H1 (cell line): ENCODE measurements around the gene ZC3H7B. TPM values are rescaled to one million over a fixed set of nuclear protein-coding genes. Genes with fewer than 3 reads are reported as not detected.

ENCODE experiments used
- CTCF ChIA-PET: fragments of 300-600 bp; sonication (Branson Sonifier 250); formaldehyde crosslinking; loops from one replicate; lab custom pipeline; 2021; ENCODE audit not compliant: partially characterized antibody; lab: Charles Lee
- POLR2A ChIA-PET: fragments of 300-600 bp; sonication (Branson Sonifier 250); formaldehyde crosslinking; loops from one replicate; lab custom pipeline; 2021; ENCODE audit warnings: inconsistent platforms; ENCODE audit not compliant: partially characterized antibody; lab: Charles Lee
- DNase-seq, 2 experiments: peaks; one replicate each; pipeline versions ENCODE4 v3.0.0 to v3.0.0-alpha.2; 2010 to 2022; ENCODE audit warnings: low spot score in 2 of 2, low read depth in 1 of 2, mixed read lengths in 1 of 2
- FAIRE-seq: peaks from 2 replicates; lab custom pipeline; 2011; peaks lifted over from hg19 to GRCh38; lab: Jason Lieb, UNC
- H2AFZ ChIP-seq: 2 replicates; pipeline ENCODE4 v1.8.1; 2012; ENCODE audit warnings: low read length, inconsistent platforms
- H2AK5ac ChIP-seq: 2 replicates; pipeline ENCODE4 v1.6.1; 2013; ENCODE audit warnings: low read depth, low read length
- H2BK120ac ChIP-seq: replicated peaks from 2 replicates; pipeline ENCODE3; 2013; ENCODE audit warnings: low read depth, low read length, inconsistent platforms
- H2BK12ac ChIP-seq: 2 replicates; pipeline ENCODE4 v1.6.1; 2013; ENCODE audit warnings: low read depth, low read length
- H2BK15ac ChIP-seq: 2 replicates; pipeline ENCODE4 v1.6.1; 2013; ENCODE audit warnings: low read length
- H2BK20ac ChIP-seq: 2 replicates; pipeline ENCODE4 v1.6.1; 2013; ENCODE audit warnings: low read length
- H2BK5ac ChIP-seq: 2 replicates; pipeline ENCODE4 v1.6.1; 2013; ENCODE audit warnings: low read depth, low read length
- H3K14ac ChIP-seq: 2 replicates; pipeline ENCODE4 v1.6.1; 2013; ENCODE audit warnings: inconsistent platforms; ENCODE audit not compliant: insufficient read length
- H3K18ac ChIP-seq: 2 replicates; pipeline ENCODE4 v1.6.1; 2013; ENCODE audit warnings: low read length; ENCODE audit errors: extremely low read depth
- H3K23ac ChIP-seq: 2 replicates; pipeline ENCODE4 v1.6.1; 2013; ENCODE audit warnings: inconsistent platforms; ENCODE audit not compliant: insufficient read length
- H3K23me2 ChIP-seq: 2 replicates; pipeline ENCODE4 v1.6.1; 2013; ENCODE audit warnings: low read depth, low read length
- H3K27ac ChIP-seq: 2 replicates; pipeline ENCODE4 v1.6.1; 2011; ENCODE audit warnings: low read depth, low read length, inconsistent platforms
- H3K27me3 ChIP-seq, 4 experiments: replicated peaks in 1 of 4; 1 replicate in 1 of 4; 2 replicates in 3 of 4; pipeline versions ENCODE4 v1.6.1 to v1.8.1; 2011 to 2013; ENCODE audit warnings: low read length in 3 of 4, mild to moderate bottlenecking in 3 of 4, inconsistent platforms in 2 of 4, mixed read lengths in 2 of 4, moderate library complexity in 1 of 4; ENCODE audit not compliant: control insufficient read depth in 3 of 4, insufficient read depth in 3 of 4; ENCODE audit errors: extremely low read depth in 1 of 4
- H3K36me3 ChIP-seq, 4 experiments: 2 replicates each; pipeline versions ENCODE4 v1.6.1 to v1.8.1; 2011 to 2013; ENCODE audit warnings: mild to moderate bottlenecking in 4 of 4, low read length in 3 of 4, moderate library complexity in 2 of 4, control low read depth in 1 of 4, inconsistent platforms in 1 of 4; ENCODE audit not compliant: insufficient read depth in 4 of 4, control insufficient read depth in 2 of 4
- H3K4ac ChIP-seq: replicated peaks from 2 replicates; pipeline ENCODE3; 2013; ENCODE audit warnings: low read length, low read depth, mixed read lengths, inconsistent platforms; ENCODE audit not compliant: insufficient read length
- H3K4me1 ChIP-seq, 4 experiments: replicated peaks in 1 of 4; 1 replicate in 1 of 4; 2 replicates in 3 of 4; pipeline versions ENCODE4 v1.6.1 to v1.8.1; 2011 to 2013; ENCODE audit warnings: low read length in 3 of 4, inconsistent platforms in 2 of 4, mixed read lengths in 1 of 4; ENCODE audit not compliant: insufficient read depth in 4 of 4, control insufficient read depth in 3 of 4
- H3K4me2 ChIP-seq, 2 experiments: 2 replicates each; pipeline versions ENCODE4 v1.6.1 to v1.8.1; 2011 to 2013; ENCODE audit warnings: low read depth in 2 of 2, low read length in 2 of 2, control low read depth in 1 of 2, inconsistent platforms in 1 of 2, mild to moderate bottlenecking in 1 of 2; ENCODE audit not compliant: insufficient read depth in 1 of 2
- H3K4me3 ChIP-seq, 4 experiments: fragments of 200-600, 300-600 bp in 1 of 4; sonication (generic), shearing (Covaris generic), sonication (Bioruptor Twin) in 1 of 4; 2 replicates each; pipeline versions ENCODE4 v1.5.1 to v1.8.1; 2011 to 2016; ENCODE audit warnings: low read length in 4 of 4, low read depth in 3 of 4, control low read depth in 2 of 4, inconsistent platforms in 2 of 4, mild to moderate bottlenecking in 2 of 4, mixed read lengths in 1 of 4, moderate library complexity in 1 of 4; ENCODE audit not compliant: insufficient read depth in 2 of 4; ENCODE audit errors: extremely low read depth in 1 of 4
- H3K56ac ChIP-seq: replicated peaks from 2 replicates; pipeline ENCODE3; 2013; ENCODE audit warnings: low read depth, mild to moderate bottlenecking, mixed read lengths, low read length, inconsistent platforms; ENCODE audit not compliant: insufficient read length
- H3K79me1 ChIP-seq: 2 replicates; pipeline ENCODE4 v1.6.1; 2013; ENCODE audit warnings: low read depth, low read length, control low read depth
- H3K79me2 ChIP-seq, 2 experiments: 2 replicates each; pipeline versions ENCODE4 v1.6.1 to v1.8.1; 2012 to 2013; ENCODE audit warnings: low read length in 2 of 2, mild to moderate bottlenecking in 2 of 2, inconsistent platforms in 1 of 2; ENCODE audit not compliant: insufficient read depth in 2 of 2, control insufficient read depth in 1 of 2
- H3K9ac ChIP-seq, 4 experiments: replicated peaks in 1 of 4; 1 replicate in 1 of 4; 2 replicates in 3 of 4; pipeline versions ENCODE4 v1.6.1 to v1.8.1; 2011 to 2013; ENCODE audit warnings: low read depth in 3 of 4, low read length in 3 of 4, control low read depth in 2 of 4, mild to moderate bottlenecking in 2 of 4, moderate library complexity in 2 of 4, inconsistent platforms in 1 of 4; ENCODE audit errors: extremely low read depth in 1 of 4
- H3K9me3 ChIP-seq, 2 experiments: 2 replicates each; pipeline versions ENCODE4 v1.6.1 to v1.8.1; 2012 to 2013; ENCODE audit warnings: mild to moderate bottlenecking in 2 of 2, moderate library complexity in 2 of 2, control low read depth in 1 of 2, inconsistent platforms in 1 of 2, low read depth in 1 of 2, low read length in 1 of 2, mixed read lengths in 1 of 2; ENCODE audit not compliant: insufficient read depth in 2 of 2
- H4K20me1 ChIP-seq, 2 experiments: replicated peaks in 1 of 2; 2 replicates each; pipeline versions ENCODE3 to v1.8.1; 2011 to 2013; ENCODE audit warnings: inconsistent platforms in 2 of 2, low read length in 2 of 2, mild to moderate bottlenecking in 1 of 2; ENCODE audit not compliant: insufficient read depth in 2 of 2, control insufficient read depth in 1 of 2
- H4K5ac ChIP-seq: 2 replicates; pipeline ENCODE4 v1.6.1; 2013; ENCODE audit warnings: low read length, low read depth, mixed read lengths, inconsistent platforms; ENCODE audit not compliant: insufficient read length
- H4K8ac ChIP-seq: 2 replicates; pipeline ENCODE4 v1.8.0; 2013; ENCODE audit warnings: mild to moderate bottlenecking, moderate library complexity, low read length, inconsistent platforms; ENCODE audit not compliant: insufficient read depth; ENCODE audit errors: extremely low read depth
- H4K91ac ChIP-seq: replicated peaks from 2 replicates; pipeline ENCODE3; 2013; ENCODE audit warnings: low read length, mixed read lengths, inconsistent platforms; ENCODE audit not compliant: insufficient read length
- CBX5 ChIP-seq: fragments of 300-800, 300-1000 bp; sonication (generic); IDR thresholded peaks from 2 replicates; pipeline ENCODE4 v1.7.1; 2016; ENCODE audit warnings: antibody characterized with exemption, low read length, low read depth
- CEBPB ChIP-seq: IDR thresholded peaks from 2 replicates; pipeline ENCODE4 v1.6.1; 2012; ENCODE audit warnings: low read depth, low read length
- JUND ChIP-seq: IDR thresholded peaks from 2 replicates; pipeline ENCODE4 v1.6.1; 2011; ENCODE audit warnings: mild to moderate bottlenecking, improper control_type of control experiment, low read length
- NRF1 ChIP-seq: IDR thresholded peaks from 2 replicates; pipeline ENCODE4 v1.6.1; 2011; ENCODE audit warnings: mild to moderate bottlenecking, low read depth, low read length, improper control_type of control experiment
- POU5F1 ChIP-seq: IDR thresholded peaks from 2 replicates; pipeline ENCODE4 v1.6.1; 2011; ENCODE audit warnings: low read depth, mild to moderate bottlenecking, low read length, moderate library complexity
- RXRA ChIP-seq: IDR thresholded peaks from 2 replicates; pipeline ENCODE4 v1.6.1; 2011; ENCODE audit warnings: low read depth, mild to moderate bottlenecking, low read length, moderate library complexity; ENCODE audit not compliant: insufficient read depth
- WGBS, 2 experiments: shearing (Covaris generic) in 1 of 2; methylation state at CpG; one replicate each; pipeline versions ENCODE4 v1.1.6 to v1.1.7; 2013 to 2015; ENCODE audit warnings: low lambda C conversion rate in 2 of 2, mixed read lengths in 2 of 2, inconsistent platforms in 1 of 2, low coverage in 1 of 2, missing lambda C conversion rate in 1 of 2; ENCODE audit not compliant: insufficient replicate concordance in 2 of 2, insufficient coverage in 1 of 2, insufficient read length in 1 of 2; ENCODE audit errors: extremely low coverage in 1 of 2, missing lambda C conversion rate in 1 of 2; 5-methylcytosine and 5-hydroxymethylcytosine counted together
- polyA plus RNA-seq, 7 experiments: library from polyadenylated mRNA; depleted of rRNA in 3 of 7; stranded (reverse) in 5 of 7; unstranded in 2 of 7; fragments of >200 nt in 5 of 7; fragments of 200-250 nt in 2 of 7; gene quantifications; 1 replicate in 5 of 7; 2 replicates in 1 of 7; 4 replicates in 1 of 7; pipeline versions ENCODE4 v1.2.1 to v1.2.3, GENCODE V29; 2011 to 2013; ENCODE audit warnings: missing spikeins in 2 of 7, mixed read lengths in 2 of 7
- total RNA-seq: library from RNA; stranded (reverse); fragmentation: NEBNext Ultra II Directional; extraction: Animal tissue kit (Norgen Biotek cat#: 25700); gene quantifications from 2 replicates; pipeline ENCODE4 v1.2.1, GENCODE V29; 2021
- TF ChIP-seq, protein P1 (sequence below), 3 experiments: IDR thresholded peaks; 1 replicate in 2 of 3; 2 replicates in 1 of 3; pipeline versions ENCODE4 v1.5.1 to v1.6.1; 2011; ENCODE audit warnings: low read length in 3 of 3, mild to moderate bottlenecking in 3 of 3, inconsistent platforms in 2 of 3, low read depth in 1 of 3, moderate library complexity in 1 of 3; ENCODE audit not compliant: insufficient read depth in 1 of 3; ENCODE audit errors: control extremely low read depth in 1 of 3
- TF ChIP-seq, protein P2 (sequence below): IDR thresholded peaks from 2 replicates; pipeline ENCODE4 v1.6.1; 2012; ENCODE audit warnings: low read length, inconsistent platforms
- TF ChIP-seq, protein P3 (sequence below): IDR thresholded peaks from 2 replicates; pipeline ENCODE4 v1.6.1; 2012; ENCODE audit warnings: inconsistent platforms

Gene ZC3H7B
- total and polyA plus RNA-seq, 2 of the 8 experiments (the other 6 are each of a cell fraction or from before 2014, with no cell fraction given) = 35.5 to 78.6 TPM

DNA sequence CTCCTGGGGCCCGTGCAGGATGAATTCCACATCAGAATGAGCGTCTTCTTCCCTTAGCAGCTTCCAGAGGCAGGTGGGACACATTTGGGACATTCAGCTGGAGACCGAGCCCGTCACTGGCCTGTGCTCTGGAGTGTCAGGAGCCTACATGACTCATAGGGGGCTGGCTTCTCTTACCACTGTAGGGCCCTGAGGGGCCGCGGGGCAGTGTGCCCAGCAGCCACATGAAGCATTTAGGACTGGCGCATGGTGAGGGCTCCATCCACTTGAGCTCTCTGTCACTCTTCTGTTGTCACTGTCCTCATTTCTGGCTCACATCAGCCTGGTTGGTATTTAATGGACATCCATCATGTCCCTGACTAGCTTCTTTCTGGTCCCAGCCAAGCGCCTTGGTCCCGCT lies 42.4 kb downstream of the ZC3H7B start:
- Histone ChIP-seq H2AFZ (no peak overlapping the region), H3K4me1 (no peaks in the 10 kb centered on the region), H2BK20ac (no peak overlapping the region), H3K14ac (no peak overlapping the region), H3K56ac (no peak overlapping the region), H4K91ac (no peak overlapping the region), H3K9me3 (no peaks in the 10 kb centered on the region), H3K23ac (no peak overlapping the region), H2BK5ac (no peak overlapping the region), H3K9ac (no peak overlapping the region), H3K23me2 (no peaks in the 10 kb centered on the region), H2AK5ac (no peak overlapping the region), H3K4me2 (no peak overlapping the region), H3K4me3 (no peak overlapping the region), H3K27me3 (no peaks in the 10 kb centered on the region; a peak in 1 of 7 replicates), H4K8ac (no peak overlapping the region), H3K27ac (no peak overlapping the region), H3K79me1 (no peaks in the 10 kb centered on the region), H2BK12ac (no peak overlapping the region), H3K36me3 (peaks cover 17 to 47% (median 35%) of the 10 kb centered on the region in 4 experiments), H3K79me2 (no peaks in the 10 kb centered on the region), H4K20me1 (peaks cover 0 to 1% of the 10 kb centered on the region in 2 experiments), H4K5ac (no peak overlapping the region), H3K18ac (no peak overlapping the region), H2BK120ac (no peak overlapping the region), H2BK15ac (no peak overlapping the region), H3K4ac (no peak overlapping the region)
- WGBS, 2 experiments = 97% methylated on average over 8 of the region's 9 CpGs; no CpG with 5 or more reads in 1 of the 2 experiments
- no peak for DNase-seq
- FAIRE-seq = no peak
- CTCF ChIA-PET = interaction anchor here (0.6 to 0.7 kb wide), 2 partner anchors 16 to 575 kb away, joined by 3 read pairs; no protein-coding TSS in a partner anchor
- POLR2A ChIA-PET = interaction anchor here (0.6 to 2.2 kb wide), 10 partner anchors 10 to 39 kb away, joined by 3 to 9 read pairs (median 4); partner anchors contain the start of gene TEF
- no peak for TF ChIP-seq JUND
- no peak for TF ChIP-seq RXRA
- TF ChIP-seq, protein P1, sequence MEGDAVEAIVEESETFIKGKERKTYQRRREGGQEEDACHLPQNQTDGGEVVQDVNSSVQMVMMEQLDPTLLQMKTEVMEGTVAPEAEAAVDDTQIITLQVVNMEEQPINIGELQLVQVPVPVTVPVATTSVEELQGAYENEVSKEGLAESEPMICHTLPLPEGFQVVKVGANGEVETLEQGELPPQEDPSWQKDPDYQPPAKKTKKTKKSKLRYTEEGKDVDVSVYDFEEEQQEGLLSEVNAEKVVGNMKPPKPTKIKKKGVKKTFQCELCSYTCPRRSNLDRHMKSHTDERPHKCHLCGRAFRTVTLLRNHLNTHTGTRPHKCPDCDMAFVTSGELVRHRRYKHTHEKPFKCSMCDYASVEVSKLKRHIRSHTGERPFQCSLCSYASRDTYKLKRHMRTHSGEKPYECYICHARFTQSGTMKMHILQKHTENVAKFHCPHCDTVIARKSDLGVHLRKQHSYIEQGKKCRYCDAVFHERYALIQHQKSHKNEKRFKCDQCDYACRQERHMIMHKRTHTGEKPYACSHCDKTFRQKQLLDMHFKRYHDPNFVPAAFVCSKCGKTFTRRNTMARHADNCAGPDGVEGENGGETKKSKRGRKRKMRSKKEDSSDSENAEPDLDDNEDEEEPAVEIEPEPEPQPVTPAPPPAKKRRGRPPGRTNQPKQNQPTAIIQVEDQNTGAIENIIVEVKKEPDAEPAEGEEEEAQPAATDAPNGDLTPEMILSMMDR (IDR thresholded peaks at IDR 0.05; ENCODE audit: control extremely low read depth in 1 of 3, insufficient read depth in 1 of 3, low read depth in 1 of 3, low read length in 3 of 3) = no peak
- no peak for TF ChIP-seq CEBPB
- no peak for TF ChIP-seq NRF1
- TF ChIP-seq, protein P2, sequence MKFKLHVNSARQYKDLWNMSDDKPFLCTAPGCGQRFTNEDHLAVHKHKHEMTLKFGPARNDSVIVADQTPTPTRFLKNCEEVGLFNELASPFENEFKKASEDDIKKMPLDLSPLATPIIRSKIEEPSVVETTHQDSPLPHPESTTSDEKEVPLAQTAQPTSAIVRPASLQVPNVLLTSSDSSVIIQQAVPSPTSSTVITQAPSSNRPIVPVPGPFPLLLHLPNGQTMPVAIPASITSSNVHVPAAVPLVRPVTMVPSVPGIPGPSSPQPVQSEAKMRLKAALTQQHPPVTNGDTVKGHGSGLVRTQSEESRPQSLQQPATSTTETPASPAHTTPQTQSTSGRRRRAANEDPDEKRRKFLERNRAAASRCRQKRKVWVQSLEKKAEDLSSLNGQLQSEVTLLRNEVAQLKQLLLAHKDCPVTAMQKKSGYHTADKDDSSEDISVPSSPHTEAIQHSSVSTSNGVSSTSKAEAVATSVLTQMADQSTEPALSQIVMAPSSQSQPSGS = no peak
- no peak for TF ChIP-seq POU5F1
- TF ChIP-seq CBX5 = no peak
- TF ChIP-seq, protein P3, sequence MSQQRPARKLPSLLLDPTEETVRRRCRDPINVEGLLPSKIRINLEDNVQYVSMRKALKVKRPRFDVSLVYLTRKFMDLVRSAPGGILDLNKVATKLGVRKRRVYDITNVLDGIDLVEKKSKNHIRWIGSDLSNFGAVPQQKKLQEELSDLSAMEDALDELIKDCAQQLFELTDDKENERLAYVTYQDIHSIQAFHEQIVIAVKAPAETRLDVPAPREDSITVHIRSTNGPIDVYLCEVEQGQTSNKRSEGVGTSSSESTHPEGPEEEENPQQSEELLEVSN = no peak
